Adipocyte (in vitro differentiated cells): ENCODE measurements around the gene ATP8A1.
"Not testable (repeated sequence)": the region's sequence is repeated elsewhere in the genome, so short reads cannot be mapped to it uniquely, and the experiment has no call there.

Experiments used
- DNase-seq: peaks from one replicate; pipeline ENCODE4 v3.0.0-alpha.2; 2015; ENCODE audit warnings: low read depth
- H3K27me3 ChIP-seq: replicated peaks from 2 replicates; pipeline ENCODE4 v1.7.0; 2013; ENCODE audit warnings: mild to moderate bottlenecking, low read length, moderate library complexity; ENCODE audit not compliant: control insufficient read depth, insufficient read depth
- H3K36me3 ChIP-seq: 2 replicates; pipeline ENCODE4 v1.7.0; 2013; ENCODE audit warnings: low read length, mild to moderate bottlenecking, moderate library complexity; ENCODE audit not compliant: control insufficient read depth, insufficient read depth, severe bottlenecking
- H3K4me1 ChIP-seq: 2 replicates; pipeline ENCODE4 v1.7.0; 2013; ENCODE audit warnings: mild to moderate bottlenecking, low read length, moderate library complexity; ENCODE audit not compliant: control insufficient read depth, insufficient read depth
- H3K4me3 ChIP-seq: 2 replicates; pipeline ENCODE4 v1.7.0; 2013; ENCODE audit warnings: mild to moderate bottlenecking, low read length, moderate library complexity
- H3K9ac ChIP-seq: 2 replicates; pipeline ENCODE4 v1.7.0; 2013; ENCODE audit warnings: mild to moderate bottlenecking, low read length, moderate library complexity
- H3K9me3 ChIP-seq: 2 replicates; pipeline ENCODE4 v1.7.0; 2013; ENCODE audit warnings: mild to moderate bottlenecking, low read length, moderate library complexity; ENCODE audit not compliant: control insufficient read depth

The ATP8A1 gene

DNA sequence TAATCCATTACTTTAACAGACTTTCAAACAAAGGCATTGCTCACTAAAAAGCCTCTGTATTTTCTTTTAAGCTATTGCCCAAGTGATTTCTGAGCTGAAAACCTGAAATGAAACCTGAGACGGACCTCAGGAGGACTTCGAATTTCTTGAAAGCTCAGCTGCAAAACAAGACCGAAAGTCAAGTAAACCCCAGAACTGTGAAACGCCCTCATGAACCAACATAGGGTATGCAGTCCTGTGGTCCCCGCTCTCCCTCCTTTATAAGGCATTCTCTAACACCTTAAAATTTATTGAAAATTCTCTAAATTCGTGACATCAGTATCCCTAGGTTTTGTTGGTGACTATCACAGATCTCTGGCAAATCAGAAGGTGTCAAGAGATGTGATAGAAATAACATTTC is 167.8 kb downstream of the ATP8A1 start:
- Histone ChIP-seq H3K36me3 (no peaks in the 10 kb centered on the region), H3K4me3 (no peak overlapping the region), H3K4me1 (peaks cover 3% of the 10 kb centered on the region), H3K9ac (no peak overlapping the region), H3K9me3 (no peaks in the 10 kb centered on the region), H3K27me3 (peaks cover 12% of the 10 kb centered on the region)
- DNase-seq, result no peak

DNA sequence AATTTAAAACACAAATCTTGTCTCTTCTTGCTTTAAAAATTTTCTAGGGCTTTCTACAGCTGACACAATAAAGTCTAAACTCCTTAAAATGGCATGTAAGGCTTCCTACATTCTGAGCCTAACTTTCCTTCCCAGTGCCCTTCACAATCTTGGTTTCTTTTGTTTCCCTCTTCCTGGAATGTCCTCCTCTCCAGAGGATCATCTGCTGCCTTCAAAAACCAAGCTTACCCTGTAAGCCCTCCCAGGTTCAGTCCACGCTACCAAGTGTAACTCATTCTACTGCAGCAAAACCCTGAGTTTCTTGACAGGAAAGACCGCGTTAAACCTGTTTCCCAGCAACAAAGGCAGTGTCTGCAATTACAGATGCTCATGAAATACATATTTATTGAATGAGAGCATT is 168.4 kb downstream of the ATP8A1 start:
- DNase-seq, result no peak
- Histone ChIP-seq H3K9me3 (no peaks in the 10 kb centered on the region), H3K4me1 (peaks cover 8% of the 10 kb centered on the region), H3K36me3 (no peaks in the 10 kb centered on the region), H3K27me3 (peaks cover 12% of the 10 kb centered on the region), H3K9ac (no peak overlapping the region), H3K4me3 (no peak overlapping the region)

DNA sequence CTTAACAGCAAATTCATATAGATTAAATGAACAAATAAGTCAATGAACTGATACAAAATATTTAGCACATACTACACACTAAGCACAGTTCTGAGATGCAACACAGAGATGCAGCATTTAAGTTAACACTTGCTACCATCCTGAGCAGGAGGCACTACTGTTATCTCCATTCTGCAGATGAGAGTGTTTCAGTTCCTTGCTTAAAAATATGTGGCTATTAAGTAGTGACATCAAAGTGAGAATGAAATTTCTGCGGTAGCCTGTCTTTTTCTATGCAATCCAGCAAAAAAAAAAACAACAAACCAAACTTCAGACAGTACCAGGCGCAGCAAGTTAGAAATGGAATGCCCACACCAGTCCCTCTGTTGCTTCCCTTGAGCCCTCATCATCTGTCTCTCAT is 168.8 kb downstream of the ATP8A1 start:
- Histone ChIP-seq H3K9ac (no peak overlapping the region), H3K4me3 (no peak overlapping the region), H3K27me3 (peaks cover 12% of the 10 kb centered on the region), H3K36me3 (no peaks in the 10 kb centered on the region), H3K9me3 (no peaks in the 10 kb centered on the region), H3K4me1 (peaks cover 12% of the 10 kb centered on the region)
- no peak for DNase-seq

DNA sequence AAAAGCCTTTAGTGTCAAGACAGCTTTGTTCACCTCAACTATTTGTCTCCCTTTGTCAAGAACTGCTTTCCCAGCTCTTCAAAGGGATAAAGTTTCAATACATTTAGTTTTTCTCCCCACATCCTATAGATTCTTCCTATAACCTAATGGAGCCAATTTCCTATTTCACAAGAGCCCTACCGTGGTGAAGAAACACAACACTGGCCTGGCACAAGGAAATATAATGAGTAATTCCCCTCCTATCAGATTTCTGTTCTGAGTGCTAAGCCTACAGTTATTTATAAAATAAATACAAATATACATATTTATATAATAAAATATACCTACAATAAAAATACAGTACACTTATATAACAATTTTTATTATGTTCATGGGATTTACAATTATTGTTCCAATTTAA is 169.7 kb downstream of the ATP8A1 start:
- H3K4me1 ChIP-seq, result peaks cover 21% of the 10 kb centered on the region
- H3K9ac ChIP-seq, result no peak overlapping the region

DNA sequence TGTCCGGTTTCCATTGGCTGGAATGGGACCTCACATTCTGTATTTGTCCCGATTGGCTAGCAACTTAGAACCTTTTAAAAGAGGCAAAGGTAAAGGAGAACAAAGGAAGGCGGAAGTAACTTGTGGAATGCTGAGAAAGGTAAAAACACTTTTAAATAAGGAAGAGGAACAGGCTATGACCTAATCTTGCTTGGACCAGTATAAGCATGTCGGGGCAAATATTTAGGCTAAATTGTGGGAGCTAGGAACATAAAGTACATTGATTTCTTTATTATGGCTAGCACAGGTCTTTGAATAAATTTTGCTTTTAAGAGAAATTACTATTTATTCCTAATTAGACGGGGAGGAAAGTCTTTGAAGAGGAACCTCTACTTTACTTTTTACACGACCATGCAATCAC is 170.7 kb downstream of the ATP8A1 start:
- H3K4me3 ChIP-seq, H3K9ac ChIP-seq, DNase-seq, H3K36me3 ChIP-seq, H3K9me3 ChIP-seq: not testable (repeated sequence)
- peaks cover 21% of the 10 kb centered on the region for H3K4me1 ChIP-seq
- H3K27me3 ChIP-seq, result peaks cover 12% of the 10 kb centered on the region

More for the DNA sequence above, 169.7 kb downstream of the ATP8A1 start:
- no peak for DNase-seq
- Histone ChIP-seq H3K4me3 (no peak overlapping the region), H3K27me3 (peaks cover 12% of the 10 kb centered on the region), H3K9me3 (no peaks in the 10 kb centered on the region), H3K36me3 (no peaks in the 10 kb centered on the region)

DNA sequence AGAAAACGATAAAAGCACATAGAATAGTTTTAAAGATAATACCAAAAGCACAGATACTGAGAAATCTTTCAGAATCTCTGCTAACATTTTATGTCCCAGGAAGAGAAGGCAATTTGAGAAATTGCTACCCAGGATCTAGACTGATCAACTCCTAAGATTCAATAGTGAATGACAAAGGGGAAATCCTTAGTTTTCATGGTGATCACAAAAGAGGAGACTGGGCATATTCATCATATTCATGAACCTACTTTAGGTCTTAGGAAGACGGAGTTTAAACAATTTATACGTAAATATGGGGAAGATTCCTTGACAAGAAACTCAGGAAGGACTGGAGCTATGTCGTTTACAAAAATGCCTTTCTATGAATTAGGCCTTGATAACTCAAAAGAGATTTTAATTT is 172.3 kb downstream of the ATP8A1 start:
- Histone ChIP-seq H3K4me1 (peaks cover 21% of the 10 kb centered on the region), H3K9ac (no peak overlapping the region), H3K9me3 (no peaks in the 10 kb centered on the region), H3K36me3 (no peaks in the 10 kb centered on the region), H3K4me3 (no peak overlapping the region), H3K27me3 (peaks cover 12% of the 10 kb centered on the region)
- no peak for DNase-seq

DNA sequence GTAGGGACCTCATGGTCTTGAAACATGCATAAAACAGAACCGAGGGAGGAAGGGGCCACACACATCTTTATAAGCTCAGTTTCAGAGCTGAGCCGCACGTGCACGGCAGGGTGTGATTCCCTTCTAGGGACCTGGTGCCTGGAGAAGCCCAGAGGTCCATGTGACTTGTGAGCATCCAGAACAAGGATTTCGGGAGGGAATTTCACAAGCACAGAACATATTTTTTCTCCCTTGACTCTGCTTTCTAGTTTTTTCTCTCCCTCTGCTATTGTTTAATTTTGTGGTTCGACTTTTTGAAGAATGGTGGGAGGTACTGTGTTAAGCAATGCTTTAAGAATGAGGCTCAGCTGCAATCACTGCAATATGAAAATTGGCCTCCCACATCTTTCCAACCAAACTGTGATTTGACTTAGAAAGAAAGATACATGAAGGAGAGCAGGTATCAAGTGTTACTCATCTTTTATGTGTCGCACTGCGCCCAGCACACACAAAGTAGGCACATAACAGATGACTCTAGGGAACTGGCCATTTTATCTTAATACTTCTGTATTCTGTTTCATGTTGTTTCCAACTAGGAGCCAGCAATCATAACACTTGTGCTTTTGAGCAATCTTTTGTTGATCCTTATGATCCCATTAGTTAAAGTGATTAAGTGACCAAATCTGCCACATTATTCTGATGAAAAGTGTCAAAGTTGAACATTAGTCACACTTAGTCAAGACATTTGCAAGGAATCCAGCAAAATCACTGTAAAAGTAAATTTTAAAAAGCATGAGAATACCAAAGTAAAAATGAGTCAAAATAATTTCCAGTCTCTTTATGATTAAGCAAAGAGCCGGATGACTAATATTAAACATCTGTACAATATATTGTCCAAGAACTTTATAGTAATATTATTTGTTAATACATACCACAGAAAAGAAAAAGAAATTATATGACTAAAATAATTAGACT is 173.2 kb downstream of the ATP8A1 start:
- Histone ChIP-seq H3K9me3 (no peaks in the 10 kb centered on the region), H3K36me3 (no peaks in the 10 kb centered on the region), H3K4me1 (peaks cover 21% of the 10 kb centered on the region), H3K4me3 (peak overlapping the region; percentile 16), H3K9ac (no peak overlapping the region), H3K27me3 (peaks cover 3% of the 10 kb centered on the region)
- DNase-seq, result peak; percentile 1

DNA sequence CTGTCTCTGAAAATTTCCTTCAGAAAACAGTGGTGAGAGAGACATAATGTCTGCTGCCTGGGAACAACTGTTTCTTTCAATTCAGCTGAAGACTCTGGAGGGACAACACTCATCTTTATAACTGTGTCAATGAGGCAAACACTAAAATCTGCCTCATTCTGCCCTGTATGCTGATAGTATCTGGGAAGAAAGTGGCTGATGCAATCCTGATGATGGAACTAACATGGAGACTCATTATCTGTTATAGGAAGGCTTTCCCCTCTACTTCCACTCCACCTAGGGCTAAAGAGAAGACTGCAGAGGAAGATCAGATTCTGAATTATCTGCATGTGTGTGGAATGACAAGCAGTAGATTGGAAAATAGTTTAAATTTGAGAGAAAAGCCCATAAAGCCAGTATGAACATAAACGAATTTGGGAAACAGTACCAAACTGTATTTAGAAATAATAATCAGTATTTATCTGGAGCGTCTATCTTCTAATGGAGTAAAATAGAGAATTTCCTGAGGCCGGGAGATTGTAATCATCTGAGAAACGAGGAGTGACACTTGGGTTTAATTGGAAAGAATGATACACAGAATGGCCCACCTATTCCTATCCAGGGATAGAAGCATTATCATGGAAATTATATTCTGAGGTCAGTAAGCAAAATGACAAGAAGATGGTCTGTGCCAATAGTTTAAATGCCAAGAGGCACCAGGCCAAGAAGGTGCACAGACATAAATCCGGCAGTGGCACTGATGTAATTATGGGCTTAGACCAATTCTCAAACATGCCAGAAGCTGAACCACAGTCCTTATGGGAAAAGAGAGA is 174.2 kb downstream of the ATP8A1 start:
- no peak for DNase-seq
- Histone ChIP-seq H3K9ac (no peak overlapping the region), H3K4me1 (peaks cover 21% of the 10 kb centered on the region), H3K4me3 (peak overlapping the region; percentile 16), H3K9me3 (no peaks in the 10 kb centered on the region), H3K27me3 (no peaks in the 10 kb centered on the region), H3K36me3 (no peaks in the 10 kb centered on the region)

DNA sequence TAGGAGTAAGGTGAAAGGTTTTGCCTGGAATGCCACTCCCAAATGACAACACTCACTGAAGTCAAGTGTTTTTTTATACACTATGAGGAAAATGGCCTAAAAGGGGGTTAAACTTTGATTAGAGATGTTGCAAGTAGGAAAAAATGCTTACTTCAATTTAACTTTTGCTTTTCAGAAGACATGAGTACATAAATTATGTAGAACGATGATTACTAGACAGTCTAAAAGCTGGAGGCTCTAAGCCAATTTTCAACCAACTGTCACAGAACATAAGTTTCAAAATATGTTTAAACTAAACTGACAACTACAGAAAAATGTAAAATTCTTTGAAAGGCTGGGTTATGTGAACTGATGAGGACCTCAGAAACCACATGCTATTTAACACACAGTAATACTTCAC is 176.2 kb downstream of the ATP8A1 start:
- DNase-seq, result no peak
- Histone ChIP-seq H3K4me1 (peaks cover 21% of the 10 kb centered on the region), H3K36me3 (no peaks in the 10 kb centered on the region), H3K27me3 (no peaks in the 10 kb centered on the region), H3K9ac (no peak overlapping the region), H3K4me3 (no peak overlapping the region), H3K9me3 (no peaks in the 10 kb centered on the region)

DNA sequence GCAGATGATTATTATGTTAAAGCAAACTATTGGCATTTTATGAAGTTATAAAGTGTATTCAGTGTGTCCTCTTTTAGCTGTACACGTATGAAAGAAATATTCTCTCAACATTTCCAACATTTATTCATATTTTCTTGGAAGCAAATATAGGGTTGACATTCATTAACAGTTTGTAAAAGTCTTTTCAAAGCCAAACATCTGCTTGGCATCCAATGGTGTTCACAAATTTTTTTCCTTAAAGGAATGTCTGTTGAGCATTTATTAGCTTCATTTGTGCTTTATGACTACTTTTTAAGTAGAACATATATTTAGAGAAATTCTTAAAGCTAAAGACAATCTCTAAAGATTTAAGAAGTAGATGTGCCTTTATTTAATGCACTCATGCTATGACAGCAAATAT is 176.6 kb downstream of the ATP8A1 start:
- H3K4me1 ChIP-seq, result peaks cover 21% of the 10 kb centered on the region
- no peaks in the 10 kb centered on the region for H3K9me3 ChIP-seq
- DNase-seq, result no peak
- no peak overlapping the region for H3K9ac ChIP-seq
- no peak overlapping the region for H3K4me3 ChIP-seq
- H3K27me3 ChIP-seq, result no peaks in the 10 kb centered on the region
- H3K36me3 ChIP-seq, result no peaks in the 10 kb centered on the region

DNA sequence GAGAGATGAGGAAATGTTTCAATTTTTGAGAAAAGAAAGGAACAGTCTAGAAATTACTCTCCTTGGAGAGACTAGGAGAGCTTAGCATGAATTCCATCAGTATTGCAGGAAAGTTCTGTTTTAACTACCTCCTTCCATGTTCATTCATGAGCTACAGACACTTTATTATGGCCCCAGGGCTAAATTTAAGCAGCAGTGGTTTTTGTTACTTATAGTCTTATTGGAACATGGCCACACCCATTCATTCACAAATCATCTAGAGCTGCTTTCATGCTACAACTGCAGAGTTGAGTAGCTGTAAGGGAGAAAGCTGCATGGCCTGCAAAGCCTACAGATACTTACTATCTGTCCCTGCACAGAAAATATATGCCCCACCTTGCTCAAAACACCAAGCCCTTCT is 178.0 kb downstream of the ATP8A1 start:
- no peak overlapping the region for H3K4me3 ChIP-seq
- no peak overlapping the region for H3K9ac ChIP-seq
- no peaks in the 10 kb centered on the region for H3K36me3 ChIP-seq
- H3K4me1 ChIP-seq, result peaks cover 17% of the 10 kb centered on the region
- H3K9me3 ChIP-seq, result no peaks in the 10 kb centered on the region
- no peaks in the 10 kb centered on the region for H3K27me3 ChIP-seq
- DNase-seq, result no peak
